H1 (cell line): Measurements from ENCODE around the gene PRPF40B. TPM values are rescaled to one million over a fixed set of nuclear protein-coding genes. Genes with fewer than 3 reads are reported as not detected.

Experiments
- CTCF ChIA-PET: fragments of 300-600 bp; sonication (Branson Sonifier 250); formaldehyde crosslinking; loops from one replicate; lab custom pipeline; 2021; ENCODE audit not compliant: partially characterized antibody; lab: Charles Lee
- POLR2A ChIA-PET: fragments of 300-600 bp; sonication (Branson Sonifier 250); formaldehyde crosslinking; loops from one replicate; lab custom pipeline; 2021; ENCODE audit warnings: inconsistent platforms; ENCODE audit not compliant: partially characterized antibody; lab: Charles Lee
- DNase-seq, 2 experiments: peaks; one replicate each; pipeline versions ENCODE4 v3.0.0 to v3.0.0-alpha.2; 2010 to 2022; ENCODE audit warnings: low spot score in 2 of 2, low read depth in 1 of 2, mixed read lengths in 1 of 2
- FAIRE-seq: peaks from 2 replicates; lab custom pipeline; 2011; peaks lifted over from hg19 to GRCh38; lab: Jason Lieb, UNC
- H2AFZ ChIP-seq: 2 replicates; pipeline ENCODE4 v1.8.1; 2012; ENCODE audit warnings: low read length, inconsistent platforms
- H2AK5ac ChIP-seq: 2 replicates; pipeline ENCODE4 v1.6.1; 2013; ENCODE audit warnings: low read depth, low read length
- H2BK120ac ChIP-seq: replicated peaks from 2 replicates; pipeline ENCODE3; 2013; ENCODE audit warnings: low read depth, low read length, inconsistent platforms
- H2BK12ac ChIP-seq: 2 replicates; pipeline ENCODE4 v1.6.1; 2013; ENCODE audit warnings: low read depth, low read length
- H2BK15ac ChIP-seq: 2 replicates; pipeline ENCODE4 v1.6.1; 2013; ENCODE audit warnings: low read length
- H2BK20ac ChIP-seq: 2 replicates; pipeline ENCODE4 v1.6.1; 2013; ENCODE audit warnings: low read length
- H2BK5ac ChIP-seq: 2 replicates; pipeline ENCODE4 v1.6.1; 2013; ENCODE audit warnings: low read depth, low read length
- H3K14ac ChIP-seq: 2 replicates; pipeline ENCODE4 v1.6.1; 2013; ENCODE audit warnings: inconsistent platforms; ENCODE audit not compliant: insufficient read length
- H3K18ac ChIP-seq: 2 replicates; pipeline ENCODE4 v1.6.1; 2013; ENCODE audit warnings: low read length; ENCODE audit errors: extremely low read depth
- H3K23ac ChIP-seq: 2 replicates; pipeline ENCODE4 v1.6.1; 2013; ENCODE audit warnings: inconsistent platforms; ENCODE audit not compliant: insufficient read length
- H3K23me2 ChIP-seq: 2 replicates; pipeline ENCODE4 v1.6.1; 2013; ENCODE audit warnings: low read depth, low read length
- H3K27ac ChIP-seq: 2 replicates; pipeline ENCODE4 v1.6.1; 2011; ENCODE audit warnings: low read depth, low read length, inconsistent platforms
- H3K27me3 ChIP-seq, 4 experiments: replicated peaks in 1 of 4; 1 replicate in 1 of 4; 2 replicates in 3 of 4; pipeline versions ENCODE4 v1.6.1 to v1.8.1; 2011 to 2013; ENCODE audit warnings: low read length in 3 of 4, mild to moderate bottlenecking in 3 of 4, inconsistent platforms in 2 of 4, mixed read lengths in 2 of 4, moderate library complexity in 1 of 4; ENCODE audit not compliant: control insufficient read depth in 3 of 4, insufficient read depth in 3 of 4; ENCODE audit errors: extremely low read depth in 1 of 4
- H3K36me3 ChIP-seq, 4 experiments: 2 replicates each; pipeline versions ENCODE4 v1.6.1 to v1.8.1; 2011 to 2013; ENCODE audit warnings: mild to moderate bottlenecking in 4 of 4, low read length in 3 of 4, moderate library complexity in 2 of 4, control low read depth in 1 of 4, inconsistent platforms in 1 of 4; ENCODE audit not compliant: insufficient read depth in 4 of 4, control insufficient read depth in 2 of 4
- H3K4ac ChIP-seq: replicated peaks from 2 replicates; pipeline ENCODE3; 2013; ENCODE audit warnings: low read length, low read depth, mixed read lengths, inconsistent platforms; ENCODE audit not compliant: insufficient read length
- H3K4me1 ChIP-seq, 4 experiments: replicated peaks in 1 of 4; 1 replicate in 1 of 4; 2 replicates in 3 of 4; pipeline versions ENCODE4 v1.6.1 to v1.8.1; 2011 to 2013; ENCODE audit warnings: low read length in 3 of 4, inconsistent platforms in 2 of 4, mixed read lengths in 1 of 4; ENCODE audit not compliant: insufficient read depth in 4 of 4, control insufficient read depth in 3 of 4
- H3K4me2 ChIP-seq, 2 experiments: 2 replicates each; pipeline versions ENCODE4 v1.6.1 to v1.8.1; 2011 to 2013; ENCODE audit warnings: low read depth in 2 of 2, low read length in 2 of 2, control low read depth in 1 of 2, inconsistent platforms in 1 of 2, mild to moderate bottlenecking in 1 of 2; ENCODE audit not compliant: insufficient read depth in 1 of 2
- H3K4me3 ChIP-seq, 4 experiments: fragments of 200-600, 300-600 bp in 1 of 4; sonication (generic), shearing (Covaris generic), sonication (Bioruptor Twin) in 1 of 4; 2 replicates each; pipeline versions ENCODE4 v1.5.1 to v1.8.1; 2011 to 2016; ENCODE audit warnings: low read length in 4 of 4, low read depth in 3 of 4, control low read depth in 2 of 4, inconsistent platforms in 2 of 4, mild to moderate bottlenecking in 2 of 4, mixed read lengths in 1 of 4, moderate library complexity in 1 of 4; ENCODE audit not compliant: insufficient read depth in 2 of 4; ENCODE audit errors: extremely low read depth in 1 of 4
- H3K56ac ChIP-seq: replicated peaks from 2 replicates; pipeline ENCODE3; 2013; ENCODE audit warnings: low read depth, mild to moderate bottlenecking, mixed read lengths, low read length, inconsistent platforms; ENCODE audit not compliant: insufficient read length
- H3K79me1 ChIP-seq: 2 replicates; pipeline ENCODE4 v1.6.1; 2013; ENCODE audit warnings: low read depth, low read length, control low read depth
- H3K79me2 ChIP-seq, 2 experiments: 2 replicates each; pipeline versions ENCODE4 v1.6.1 to v1.8.1; 2012 to 2013; ENCODE audit warnings: low read length in 2 of 2, mild to moderate bottlenecking in 2 of 2, inconsistent platforms in 1 of 2; ENCODE audit not compliant: insufficient read depth in 2 of 2, control insufficient read depth in 1 of 2
- H3K9ac ChIP-seq, 4 experiments: replicated peaks in 1 of 4; 1 replicate in 1 of 4; 2 replicates in 3 of 4; pipeline versions ENCODE4 v1.6.1 to v1.8.1; 2011 to 2013; ENCODE audit warnings: low read depth in 3 of 4, low read length in 3 of 4, control low read depth in 2 of 4, mild to moderate bottlenecking in 2 of 4, moderate library complexity in 2 of 4, inconsistent platforms in 1 of 4; ENCODE audit errors: extremely low read depth in 1 of 4
- H3K9me3 ChIP-seq, 2 experiments: 2 replicates each; pipeline versions ENCODE4 v1.6.1 to v1.8.1; 2012 to 2013; ENCODE audit warnings: mild to moderate bottlenecking in 2 of 2, moderate library complexity in 2 of 2, control low read depth in 1 of 2, inconsistent platforms in 1 of 2, low read depth in 1 of 2, low read length in 1 of 2, mixed read lengths in 1 of 2; ENCODE audit not compliant: insufficient read depth in 2 of 2
- H4K20me1 ChIP-seq, 2 experiments: replicated peaks in 1 of 2; 2 replicates each; pipeline versions ENCODE3 to v1.8.1; 2011 to 2013; ENCODE audit warnings: inconsistent platforms in 2 of 2, low read length in 2 of 2, mild to moderate bottlenecking in 1 of 2; ENCODE audit not compliant: insufficient read depth in 2 of 2, control insufficient read depth in 1 of 2
- H4K5ac ChIP-seq: 2 replicates; pipeline ENCODE4 v1.6.1; 2013; ENCODE audit warnings: low read length, low read depth, mixed read lengths, inconsistent platforms; ENCODE audit not compliant: insufficient read length
- H4K8ac ChIP-seq: 2 replicates; pipeline ENCODE4 v1.8.0; 2013; ENCODE audit warnings: mild to moderate bottlenecking, moderate library complexity, low read length, inconsistent platforms; ENCODE audit not compliant: insufficient read depth; ENCODE audit errors: extremely low read depth
- H4K91ac ChIP-seq: replicated peaks from 2 replicates; pipeline ENCODE3; 2013; ENCODE audit warnings: low read length, mixed read lengths, inconsistent platforms; ENCODE audit not compliant: insufficient read length
- RNF2 ChIP-seq: fragments of 200-900, 300-1000 bp; sonication (generic); IDR thresholded peaks from 2 replicates; pipeline ENCODE4 v1.7.1; 2016; ENCODE audit warnings: borderline replicate concordance, low read depth, mild to moderate bottlenecking, antibody characterized with exemption, low read length; ENCODE audit not compliant: poor library complexity, severe bottlenecking; ENCODE audit errors: missing control alignments
- SIRT6 ChIP-seq: IDR thresholded peaks from one replicate; pipeline ENCODE4 v1.7.1; 2012; ENCODE audit warnings: low read length, inconsistent platforms
- WGBS, 2 experiments: shearing (Covaris generic) in 1 of 2; methylation state at CpG; one replicate each; pipeline versions ENCODE4 v1.1.6 to v1.1.7; 2013 to 2015; ENCODE audit warnings: low lambda C conversion rate in 2 of 2, mixed read lengths in 2 of 2, inconsistent platforms in 1 of 2, low coverage in 1 of 2, missing lambda C conversion rate in 1 of 2; ENCODE audit not compliant: insufficient replicate concordance in 2 of 2, insufficient coverage in 1 of 2, insufficient read length in 1 of 2; ENCODE audit errors: extremely low coverage in 1 of 2, missing lambda C conversion rate in 1 of 2; 5-methylcytosine and 5-hydroxymethylcytosine counted together
- polyA plus RNA-seq, 7 experiments: library from polyadenylated mRNA; depleted of rRNA in 3 of 7; stranded (reverse) in 5 of 7; unstranded in 2 of 7; fragments of >200 nt in 5 of 7; fragments of 200-250 nt in 2 of 7; gene quantifications; 1 replicate in 5 of 7; 2 replicates in 1 of 7; 4 replicates in 1 of 7; pipeline versions ENCODE4 v1.2.1 to v1.2.3, GENCODE V29; 2011 to 2013; ENCODE audit warnings: missing spikeins in 2 of 7, mixed read lengths in 2 of 7
- total RNA-seq: library from RNA; stranded (reverse); fragmentation: NEBNext Ultra II Directional; extraction: Animal tissue kit (Norgen Biotek cat#: 25700); gene quantifications from 2 replicates; pipeline ENCODE4 v1.2.1, GENCODE V29; 2021

Gene PRPF40B
- total and polyA plus RNA-seq, 2 of the 8 experiments (the other 6 are each of a cell fraction or from before 2014, with no cell fraction given), result 14.4 to 24.4 TPM

DNA sequence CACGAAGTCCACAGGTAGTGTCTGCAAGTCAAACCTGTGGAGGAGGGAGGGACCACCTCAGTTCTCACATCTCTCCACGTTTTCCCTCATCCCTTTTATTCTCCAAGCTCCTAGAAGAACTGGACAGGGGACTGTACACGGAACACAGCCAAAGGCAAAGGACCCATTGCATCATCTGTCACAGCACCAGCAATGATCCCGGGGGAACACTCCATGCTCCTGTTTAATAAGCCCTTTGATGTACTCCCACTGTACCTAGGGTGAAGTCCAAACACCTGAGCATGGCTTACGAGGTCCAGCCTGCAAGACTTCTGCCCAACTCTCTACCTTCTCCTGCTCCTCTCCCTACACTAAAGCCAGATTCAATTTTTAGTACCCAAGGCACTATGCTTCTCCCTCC is 26.5 kb downstream of the PRPF40B start:
- Histone ChIP-seq H3K36me3 (peaks cover 17 to 57% (median 45%) of the 10 kb centered on the region in 4 experiments), H4K8ac (no peak overlapping the region), H2AFZ (no peak overlapping the region), H2BK120ac (no peak overlapping the region), H3K79me2 (no peaks in the 10 kb centered on the region), H2AK5ac (no peak overlapping the region), H4K20me1 (peaks cover 0 to 3% of the 10 kb centered on the region in 2 experiments), H3K9ac (no peak overlapping the region), H3K27ac (no peak overlapping the region), H3K79me1 (no peaks in the 10 kb centered on the region), H3K23ac (no peak overlapping the region), H3K18ac (no peak overlapping the region), H3K4ac (no peak overlapping the region), H3K4me2 (no peak overlapping the region), H4K91ac (no peak overlapping the region), H3K27me3 (no peaks in the 10 kb centered on the region), H3K23me2 (no peaks in the 10 kb centered on the region), H3K14ac (no peak overlapping the region), H2BK12ac (no peak overlapping the region), H2BK20ac (no peak overlapping the region), H4K5ac (no peak overlapping the region), H3K56ac (no peak overlapping the region), H2BK15ac (no peak overlapping the region), H2BK5ac (no peak overlapping the region), H3K4me3 (no peak overlapping the region), H3K9me3 (no peaks in the 10 kb centered on the region), H3K4me1 (no peaks in the 10 kb centered on the region)
- FAIRE-seq (no peak), DNase-seq (no peak)
- ChIA-PET CTCF (interaction anchor here (0.9 to 12.7 kb wide), 6 partner anchors 14 to 126 kb away, joined by 3 to 222 read pairs (median 8); partner anchors contain the start of genes FAM186B and FMNL3), POLR2A (interaction anchor here (1.3 to 3.1 kb wide), 4 partner anchors 8 to 91 kb away, joined by 3 to 14 read pairs (median 4); partner anchors contain the start of gene TMBIM6)
- TF ChIP-seq RNF2 (no peak), SIRT6 (no peak)
- WGBS, 2 experiments, result 88% methylated on average over 5 of the region's 5 CpGs; no CpG with 5 or more reads in 1 of the 2 experiments
